Hematopoietic multipotent progenitor cell treated with erythropoietin and hydrocortisone succinate and interleukin-3 and kit ligand, for 8 days (in vitro differentiated cells): Measurements from ENCODE around the gene KCTD4.
A peak's percentile ranks its signal among the peaks of the same experiment; 100 is the strongest.

Experiments
- DNase-seq: peaks from one replicate; pipeline ENCODE4 v3.0.0-alpha.2; 2015

Gene KCTD4

DNA sequence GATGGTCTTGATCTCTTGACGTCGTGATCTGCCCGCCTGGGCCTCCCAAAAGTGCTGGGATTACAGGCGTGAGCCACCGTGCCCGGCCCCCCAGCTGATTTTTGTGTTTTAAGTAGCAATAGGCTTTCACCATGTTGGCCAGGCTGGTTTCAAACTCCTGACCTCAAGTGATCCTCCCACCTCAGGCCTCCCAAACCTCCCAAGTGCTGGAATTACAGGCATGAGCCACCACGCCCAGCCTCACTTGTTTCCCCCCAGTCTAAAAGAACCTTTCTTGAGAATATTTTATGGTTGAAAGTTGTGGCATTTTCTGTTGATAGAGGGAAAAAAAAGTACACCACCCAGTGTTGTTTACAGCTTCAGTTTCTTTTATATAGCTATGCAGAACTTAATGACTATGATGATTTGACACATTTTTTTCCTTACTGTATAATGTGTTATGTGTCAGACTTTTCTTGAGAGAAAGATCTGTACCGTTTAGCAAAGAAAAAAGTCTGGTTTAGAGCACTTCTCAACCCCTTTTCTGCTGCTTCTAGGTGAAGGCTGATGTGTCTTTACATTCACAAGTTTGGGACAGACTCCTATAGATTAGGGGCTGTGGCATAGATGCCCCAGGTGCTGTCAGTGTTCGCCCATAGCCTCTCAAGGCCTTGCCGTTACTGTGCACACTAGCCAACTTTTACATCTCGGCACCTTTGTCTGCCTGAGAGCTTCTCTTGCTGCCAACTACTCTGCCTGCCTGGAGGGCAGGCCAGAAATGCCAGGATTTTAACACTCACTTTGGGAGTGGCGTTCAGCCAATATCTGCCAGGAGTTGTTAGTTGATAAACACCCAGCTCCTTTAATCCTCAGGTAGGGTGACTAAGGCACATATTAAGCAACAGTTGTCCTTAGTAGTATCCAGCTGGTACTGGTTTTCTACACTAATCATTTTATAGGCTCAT is 33.0 kb downstream of the KCTD4 start:
- peak; percentile 92 for DNase-seq

GRCh38 chr13:45166858-45167257 is 34.0 kb downstream of the KCTD4 start:
- DNase-seq = no peak

DNA sequence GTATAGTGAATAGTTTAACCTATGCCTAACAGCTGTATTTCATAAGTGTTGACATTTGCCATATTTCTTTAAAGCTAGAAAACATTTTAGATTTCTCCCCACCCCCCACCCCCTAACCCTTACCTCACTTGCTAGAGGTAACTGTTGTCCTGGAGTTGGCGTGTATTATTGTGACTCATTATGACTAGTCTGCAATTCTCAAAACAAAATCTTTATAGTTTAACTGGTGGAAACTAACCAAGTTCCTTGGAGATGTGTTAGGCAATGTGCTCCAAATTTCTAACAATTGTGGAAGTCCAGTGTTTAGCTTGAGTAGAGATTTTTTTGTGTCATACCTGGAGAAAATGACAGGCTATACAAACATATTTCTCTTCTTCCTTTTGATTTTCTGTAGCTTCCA is 38.0 kb downstream of the KCTD4 start:
- DNase-seq = no peak

DNA sequence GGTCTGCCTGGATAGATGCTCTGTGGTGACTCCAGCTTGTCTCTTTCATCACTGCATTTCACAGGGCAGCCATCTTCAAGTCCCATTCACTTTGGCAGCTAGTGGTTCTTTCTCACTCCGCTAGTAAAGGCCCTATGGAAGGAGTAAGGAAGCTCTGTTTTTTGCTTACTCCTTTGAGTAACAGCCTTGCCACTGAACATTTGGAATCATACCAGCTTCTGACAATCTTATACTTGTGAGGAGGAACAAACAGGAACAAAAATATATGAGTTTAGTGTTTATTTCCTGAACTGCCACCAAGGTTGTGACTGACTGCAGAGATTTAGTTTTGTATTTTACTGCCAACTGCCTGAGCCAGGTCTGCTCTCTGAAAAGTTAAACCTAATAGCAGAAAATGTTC is 38.7 kb downstream of the KCTD4 start:
- no peak for DNase-seq

- no peak for DNase-seq
Observed at GRCh38 chr13:45156565-45157361, 44.1 kb downstream of the KCTD4 start.

DNA sequence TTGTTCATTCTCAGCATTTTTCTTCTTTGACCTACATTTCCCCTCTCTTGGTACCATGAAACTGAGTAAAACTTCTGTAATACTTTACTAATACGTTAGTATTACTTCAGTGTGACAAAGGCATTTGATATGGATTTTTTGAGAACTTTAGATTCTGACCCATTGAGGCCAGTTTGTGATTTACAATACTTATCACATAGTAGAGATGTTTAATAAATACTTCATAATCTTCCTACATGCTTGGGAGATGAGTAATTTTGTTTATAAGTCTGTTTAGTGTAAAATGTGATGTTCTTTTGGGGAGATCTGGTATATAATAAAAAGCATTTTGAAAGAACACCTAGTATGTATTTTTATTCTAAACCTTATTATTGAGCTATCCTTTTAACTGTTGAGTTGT is 50.9 kb downstream of the KCTD4 start:
- DNase-seq = no peak

GRCh38 chr13:45143346-45143751 is 57.5 kb downstream of the KCTD4 start:
- DNase-seq = peak; percentile 51
